ENCODE results near the gene PGLYRP3. TPM values are rescaled to one million over a fixed set of nuclear protein-coding genes. Genes with fewer than 3 reads are reported as not detected.

PGLYRP3 gene, protein sequence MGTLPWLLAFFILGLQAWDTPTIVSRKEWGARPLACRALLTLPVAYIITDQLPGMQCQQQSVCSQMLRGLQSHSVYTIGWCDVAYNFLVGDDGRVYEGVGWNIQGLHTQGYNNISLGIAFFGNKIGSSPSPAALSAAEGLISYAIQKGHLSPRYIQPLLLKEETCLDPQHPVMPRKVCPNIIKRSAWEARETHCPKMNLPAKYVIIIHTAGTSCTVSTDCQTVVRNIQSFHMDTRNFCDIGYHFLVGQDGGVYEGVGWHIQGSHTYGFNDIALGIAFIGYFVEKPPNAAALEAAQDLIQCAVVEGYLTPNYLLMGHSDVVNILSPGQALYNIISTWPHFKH
- not detected in 2 replicates for total RNA-seq

DNA sequence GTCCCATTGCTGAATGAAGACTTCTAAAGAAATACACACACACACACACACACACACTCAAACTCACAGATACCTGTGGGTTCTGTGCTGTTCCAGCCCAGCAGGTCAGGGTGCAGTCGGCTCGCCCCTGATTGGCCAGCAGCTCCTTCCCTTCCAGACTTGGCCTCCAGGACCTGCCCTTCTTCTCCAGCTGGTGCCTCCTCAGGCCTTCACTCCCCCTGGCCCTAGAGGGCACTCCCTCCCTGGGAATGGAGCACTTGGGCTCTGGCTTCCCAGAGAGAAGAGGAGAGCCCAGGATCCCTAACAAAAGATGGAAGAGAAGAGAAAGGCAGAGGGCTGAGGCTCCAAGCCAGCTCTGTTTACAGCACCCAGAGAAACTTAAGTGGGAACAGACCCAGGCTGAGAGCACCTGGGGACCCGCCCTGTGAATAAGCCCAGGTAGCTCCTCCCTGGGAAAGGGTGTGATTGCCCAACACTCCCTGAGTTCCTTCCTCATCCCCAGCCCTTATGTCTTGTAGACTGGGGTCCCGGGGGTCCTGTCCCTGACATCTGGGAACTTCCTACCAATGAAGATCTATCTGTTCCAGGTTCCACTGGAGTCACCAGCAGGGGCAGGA lies at the start of gene PGLYRP3:
TSS of gene PGLYRP3 (minus strand) at position 383 of the 617 bp plus-strand sequence. CDS start 2,287 bp downstream, outside the sequence.

DNA sequence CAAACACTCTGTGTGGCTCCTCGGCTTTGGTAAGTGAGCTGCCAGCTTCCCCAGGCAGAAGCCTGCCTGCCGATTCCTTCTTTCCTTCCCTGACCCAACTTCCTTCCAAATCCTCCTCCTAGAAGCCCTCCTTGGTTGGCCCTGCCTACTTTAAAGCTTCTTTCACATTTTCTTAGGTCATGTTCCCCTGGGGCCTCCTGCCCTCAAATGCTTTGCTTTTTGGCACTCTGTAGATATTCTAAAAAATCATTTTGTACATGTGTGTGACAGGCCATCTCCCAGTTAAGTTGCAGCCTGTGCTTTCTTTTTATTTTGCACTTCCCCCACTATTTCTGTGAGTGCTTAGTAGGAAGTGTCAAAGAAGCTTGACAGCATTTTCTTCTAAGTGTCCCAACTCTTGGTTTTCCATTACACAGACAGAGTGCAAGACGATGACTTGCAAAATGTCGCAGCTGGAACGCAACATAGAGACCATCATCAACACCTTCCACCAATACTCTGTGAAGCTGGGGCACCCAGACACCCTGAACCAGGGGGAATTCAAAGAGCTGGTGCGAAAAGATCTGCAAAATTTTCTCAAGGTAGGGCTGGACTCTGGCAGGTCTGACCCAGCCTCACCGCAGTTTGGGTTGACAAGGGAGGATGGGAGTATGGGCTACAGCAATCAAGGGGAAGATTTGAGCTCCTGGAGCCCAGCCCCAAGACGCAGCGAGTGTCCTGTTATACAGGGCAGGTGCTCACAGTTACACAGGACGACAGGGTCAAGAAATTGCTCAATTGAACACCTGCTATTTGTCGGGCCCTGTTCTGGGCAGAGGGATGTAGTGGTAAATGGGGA lies 45.3 kb upstream of the PGLYRP3 start, which contains the start of gene S100A9:
TSS of gene S100A9 (plus strand) at position 2 of the 838 bp plus-strand sequence. CDS start at position 432, 430 bp downstream.

DNA sequence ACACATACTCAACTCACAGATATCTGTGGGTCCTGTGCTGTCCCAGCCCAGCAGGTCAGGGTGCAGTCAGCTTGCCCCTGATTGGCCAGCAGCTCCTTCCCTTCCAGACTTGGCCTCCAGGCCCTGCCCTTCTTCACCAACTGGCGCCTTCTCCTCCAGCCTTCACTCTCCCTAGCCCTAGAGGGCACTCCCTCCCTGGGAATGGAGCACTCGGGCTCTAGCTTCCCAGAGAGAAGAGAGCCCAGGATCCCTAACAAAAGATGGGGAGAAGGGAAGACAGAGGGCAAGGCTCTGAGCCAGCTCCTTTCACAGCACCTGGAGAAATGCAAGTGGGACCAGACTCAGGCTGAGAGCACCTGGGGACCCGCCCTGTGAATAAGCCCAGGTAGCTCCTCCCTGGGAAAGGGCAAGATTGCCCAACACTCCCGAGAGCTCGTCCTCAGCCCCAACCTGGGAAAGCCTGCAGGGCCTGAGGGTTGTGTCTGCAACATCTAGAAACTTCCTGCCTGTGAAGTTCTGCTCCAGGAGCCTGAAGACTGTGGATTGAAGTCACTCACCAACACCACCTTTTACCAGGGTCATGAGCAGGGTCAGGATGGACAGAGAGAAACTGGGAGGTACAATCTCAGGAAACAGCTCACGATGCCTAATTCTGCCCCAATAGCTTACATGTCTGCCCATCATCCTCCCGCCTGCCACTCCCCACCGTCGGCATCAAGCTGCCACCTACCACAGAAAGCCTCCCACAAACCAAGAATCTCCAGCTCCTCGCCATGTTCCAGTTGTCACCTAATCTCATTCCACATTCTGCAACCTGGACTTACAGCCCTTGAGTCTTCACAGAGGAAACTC lies 36.0 kb upstream of the PGLYRP3 start, which contains the start of gene PGLYRP4:
TSS of gene PGLYRP4 (minus strand) at position 331 of the 852 bp plus-strand sequence. CDS start 909 bp downstream, outside the sequence.

DNA sequence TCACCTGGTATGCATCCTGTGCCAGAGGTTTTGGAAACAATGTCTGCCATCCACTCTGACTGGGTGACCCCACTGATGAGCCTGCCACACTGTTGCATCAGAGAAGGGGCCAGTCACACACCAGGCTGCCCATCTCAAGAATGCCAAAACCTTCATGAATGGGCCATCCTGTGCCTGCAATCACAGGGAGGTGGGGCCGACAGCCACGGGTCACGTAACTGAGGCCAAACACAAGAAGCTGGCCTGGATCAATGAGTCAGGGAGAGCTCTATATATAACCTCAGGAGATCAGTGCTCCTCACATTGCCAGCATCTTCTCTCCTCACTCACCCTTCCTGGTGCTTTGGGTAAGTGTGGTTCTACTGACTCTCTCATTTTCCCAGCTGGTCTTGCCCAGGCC lies 53.4 kb downstream of the PGLYRP3 start, which contains the start of gene LORICRIN:
TSS of gene LORICRIN (plus strand) at position 301 of the 400 bp plus-strand sequence. CDS start 1,263 bp downstream, outside the sequence.

Other genes starting within 250 kb of the PGLYRP3 start
- not detected in 2 replicates for gene SPRR2B, start 241.3 kb downstream of the PGLYRP3 start, total RNA-seq
- gene SPRR2E, start 218.4 kb downstream of the PGLYRP3 start, total RNA-seq = not detected in 2 replicates
- not detected in 2 replicates for gene SPRR2F, start 199.4 kb downstream of the PGLYRP3 start, total RNA-seq
- not detected in 2 replicates for gene SPRR2G, start 162.1 kb downstream of the PGLYRP3 start, total RNA-seq
- not detected in 2 replicates for gene LELP1, start 109.5 kb downstream of the PGLYRP3 start, total RNA-seq
- not detected in 2 replicates for gene PRR9, start 95.4 kb downstream of the PGLYRP3 start, total RNA-seq
- gene LORICRIN, start 53.3 kb downstream of the PGLYRP3 start, total RNA-seq = not detected in 2 replicates
- gene PGLYRP4, start 35.9 kb upstream of the PGLYRP3 start, total RNA-seq = not detected in 2 replicates
- not detected in 2 replicates for gene S100A9, start 44.9 kb upstream of the PGLYRP3 start, total RNA-seq
- gene S100A12, start 62.7 kb upstream of the PGLYRP3 start, total RNA-seq = not detected in 2 replicates
- not detected in 2 replicates for gene S100A8, start 78.1 kb upstream of the PGLYRP3 start, total RNA-seq
- gene S100A7A, start 103.6 kb upstream of the PGLYRP3 start, total RNA-seq = not detected in 2 replicates
- not detected in 2 replicates for gene S100A7, start 147.7 kb upstream of the PGLYRP3 start, total RNA-seq
- 908 and 1,133 TPM in 2 replicates for gene S100A6, start 223.0 kb upstream of the PGLYRP3 start, total RNA-seq
- not detected in 2 replicates for gene S100A5, start 228.0 kb upstream of the PGLYRP3 start, total RNA-seq
- gene S100A4, start 232.9 kb upstream of the PGLYRP3 start, total RNA-seq = 2.8 and 5.5 TPM in 2 replicates
- gene S100A3, start 236.3 kb upstream of the PGLYRP3 start, total RNA-seq = 9.7 and 12.4 TPM in 2 replicates